Heart left ventricle (tissue), 13 donors: ENCODE measurements around the gene LAMC1.

Experiments
- CTCF ChIP-seq, 12 donors: fragments of 200-600 bp; sonication (generic) in 4 of 12; IDR thresholded peaks; one replicate each; pipeline versions ENCODE4 v1.5.0 to v1.8.0; 2018 to 2022; ENCODE audit warnings: antibody characterized with exemption in 12 of 12, mild to moderate bottlenecking in 5 of 12
- POLR2A ChIP-seq, 2 donors: fragments of 450-650 bp; IDR thresholded peaks; one replicate each; pipeline ENCODE4 v1.6.1; 2017; ENCODE audit warnings: antibody characterized with exemption in 2 of 2, mild to moderate bottlenecking in 2 of 2, moderate library complexity in 2 of 2
- donor health status: ischemic (EF 13 %, LVEDD 7.1; RV severe dilation, severe dysfunction).
- donor health status: DM: no; HTN: yes; CAD: no.
- donor health status: DM: no; HTN: no; CAD: no.
- donor health status: ischemic (EF 25% LVEDD 6.9; RV normal size, moderate dysfunction).
- donor health status: ischemic (EF 25% LVEDD 5.7; RV mildly dilated, moderate dysfunction).
- donor health status: ischemic (EF 35%, LVEDD 5.7; RV mildly dilated, moderate dysfunction).
- donor health status: nonischemic (EF 11% LVEDD 7.7; RV severe dilation, severe dysfunction).
- donor health status: DM: yes; HTN: yes; CAD: no.
- donor health status: PGD.
- donor health status: ischemic (EF 29% LVEDD 5.4; RV normal size, mild dysfunction).
- donor health status: nonischemic (EF 23%, LVEDD 6.1; RV moderate dilation, normal function).

GRCh38 chr1:182978151-182978853, 44.9 kb upstream of the LAMC1 start:
- TF ChIP-seq CTCF (IDR thresholded peaks at IDR 0.05) (no peak), POLR2A (IDR thresholded peaks at IDR 0.05) (no peak)
